OCI-LY1 (cell line): ENCODE data around the gene SLX4IP.

Source experiments
- CTCF ChIP-seq: fragments of 200-600 bp; sonication (generic), shearing (Covaris generic); IDR thresholded peaks from 2 replicates; pipeline ENCODE4 v1.5.1; 2017; ENCODE audit warnings: mild to moderate bottlenecking, antibody characterized with exemption, low read length, moderate library complexity, mixed read lengths
- EZH2 ChIP-seq: fragments of 200-600 bp; sonication (generic), shearing (Covaris generic); IDR thresholded peaks from 2 replicates; pipeline ENCODE4 v1.8.0; 2017; ENCODE audit warnings: borderline replicate concordance, mixed run types, mild to moderate bottlenecking, antibody characterized with exemption, low read length, moderate library complexity, mixed read lengths

DNA sequence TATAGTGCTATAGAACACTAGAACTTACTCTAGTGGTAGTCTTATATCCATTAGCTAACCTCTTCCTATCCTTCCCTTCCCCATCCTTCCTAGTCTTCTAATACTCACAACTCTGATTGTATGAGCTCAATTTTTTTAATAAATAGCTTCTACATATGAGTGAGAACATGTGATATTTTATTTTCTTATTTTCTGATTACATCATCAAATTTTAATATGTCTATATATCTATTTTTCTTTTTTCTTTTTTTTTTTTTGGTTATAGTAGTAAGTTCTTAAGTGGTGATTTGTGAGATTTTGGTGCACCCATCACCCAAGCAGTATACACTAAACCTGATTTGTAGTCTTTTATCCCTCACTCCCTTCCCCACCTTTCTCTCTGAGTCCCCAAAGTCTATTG lies 126.2 kb downstream of the SLX4IP start:
- TF ChIP-seq CTCF (no peak), EZH2 (no peak)
